Measurements from ENCODE around the gene TTC28. TPM values are rescaled to one million over a fixed set of nuclear protein-coding genes. Genes with fewer than 3 reads are reported as not detected.
A peak's percentile ranks its signal among the peaks of the same experiment; 100 is the strongest.

TTC28 gene
- total RNA-seq, 8 experiments from 2014 or later = 19.2 to 51.4 (median 26.6) TPM

GRCh38 chr22:28015676-28016601 is 663.7 kb downstream of the TTC28 start:
- no peak overlapping the region for H3K27ac ChIP-seq
- H3K4me1 ChIP-seq (replicated peaks in 1 of 2) = peaks cover 34 to 40% of the 10 kb centered on the region in 2 donors
- 41 to 100% (median 76%) methylated on average over 1 to 10 of the region's 16 CpGs; no CpG with 5 or more reads in 3 of the 10 experiments for WGBS, 10 experiments

GRCh38 chr22:28015046-28015425 is 664.6 kb downstream of the TTC28 start:
- in situ Hi-C loops (cut with MboI; ENCODE audit: low pct_unique_long_range_greater_than_20kb in 2 of 9, low sequenced_read_pairs in 9 of 9, unreplicated experiment in 9 of 9) = loop anchor here in 3 of 9 experiments (25.0 kb wide), 2 partner anchors 128 to 572 kb away; no protein-coding TSS in a partner anchor
- H3K4me1 ChIP-seq (replicated peaks in 1 of 2) = peaks cover 27 to 32% of the 10 kb centered on the region in 2 donors
- no peak overlapping the region for H3K27ac ChIP-seq
- H3K4me3 ChIP-seq = no peak overlapping the region
- ATAC-seq (replicated peaks in 6 of 8) = no peak
- 67 to 100% (median 100%) methylated on average over 1 to 2 of the region's 2 CpGs; no CpG with 5 or more reads in 3 of the 10 experiments for WGBS, 10 experiments

More at GRCh38 chr22:28015676-28016601, 663.7 kb downstream of the TTC28 start:
- no peak overlapping the region for H3K4me3 ChIP-seq
- no peak for ATAC-seq (replicated peaks in 6 of 8)
- in situ Hi-C loops (cut with MboI; ENCODE audit: low pct_unique_long_range_greater_than_20kb in 2 of 9, low sequenced_read_pairs in 9 of 9, unreplicated experiment in 9 of 9) = loop anchor here in 3 of 9 experiments (25.0 kb wide), 2 partner anchors 129 to 571 kb away; no protein-coding TSS in a partner anchor

- ATAC-seq (replicated peaks in 6 of 8) = peak in 4 of 8 experiments; percentile 16 to 75 (median 66)
- Histone ChIP-seq H3K4me1 (replicated peaks in 1 of 2) (peaks cover 21 to 26% of the 10 kb centered on the region in 2 donors), H3K27ac (no peak overlapping the region), H3K4me3 (no peak overlapping the region)
- WGBS, 10 experiments = 42 to 100% (median 68%) methylated on average over 1 to 8 of the region's 18 CpGs
- in situ Hi-C loops (cut with MboI; ENCODE audit: low pct_unique_long_range_greater_than_20kb in 2 of 9, low sequenced_read_pairs in 9 of 9, unreplicated experiment in 9 of 9) = loop anchor here in 3 of 9 experiments (25.0 kb wide), 2 partner anchors 127 to 573 kb away; no protein-coding TSS in a partner anchor
These were observed 665.2 kb downstream of the TTC28 start for GRCh38 chr22:28014211-28015045.

- no peak for ATAC-seq (replicated peaks in 6 of 8)
- Histone ChIP-seq H3K27ac (no peak overlapping the region), H3K4me1 (replicated peaks in 1 of 2) (peaks cover 16 to 25% of the 10 kb centered on the region in 2 donors), H3K4me3 (no peak overlapping the region)
- WGBS, 10 experiments = 73 to 100% (median 86%) methylated on average over 1 to 11 of the region's 12 CpGs; no CpG with 5 or more reads in 3 of the 10 experiments
- in situ Hi-C loops (cut with MboI; ENCODE audit: low pct_unique_long_range_greater_than_20kb in 2 of 9, low sequenced_read_pairs in 9 of 9, unreplicated experiment in 9 of 9) = loop anchor here in 3 of 9 experiments (25.0 kb wide), 2 partner anchors 126 to 574 kb away; no protein-coding TSS in a partner anchor
These were observed 666.0 kb downstream of the TTC28 start for GRCh38 chr22:28013611-28014010.

- Histone ChIP-seq H3K4me3 (no peak overlapping the region), H3K4me1 (replicated peaks in 1 of 2) (peaks cover 13 to 25% of the 10 kb centered on the region in 2 donors), H3K27ac (no peak overlapping the region)
- ATAC-seq (replicated peaks in 6 of 8) = no peak
- 81 to 100% (median 88%) methylated on average over 2 to 6 of the region's 7 CpGs; no CpG with 5 or more reads in 5 of the 10 experiments for WGBS, 10 experiments
- in situ Hi-C loops (cut with MboI; ENCODE audit: low pct_unique_long_range_greater_than_20kb in 2 of 9, low sequenced_read_pairs in 9 of 9, unreplicated experiment in 9 of 9) = loop anchor here in 3 of 9 experiments (25.0 kb wide), 2 partner anchors 126 to 574 kb away; no protein-coding TSS in a partner anchor
These were observed 666.7 kb downstream of the TTC28 start for GRCh38 chr22:28012832-28013460.

- peak; percentile 82 to 95 (median 90) for ATAC-seq (replicated peaks in 6 of 8)
- WGBS, 10 experiments = 0 to 50% (median 10%) methylated on average over 1 to 8 of the region's 14 CpGs; no CpG with 5 or more reads in 3 of the 10 experiments
- Histone ChIP-seq H3K4me3 (no peak overlapping the region), H3K4me1 (replicated peaks in 1 of 2) (peaks cover 4 to 5% of the 10 kb centered on the region in 2 donors), H3K27ac (no peak overlapping the region)
- in situ Hi-C loops (cut with MboI; ENCODE audit: low pct_unique_long_range_greater_than_20kb in 2 of 9, low sequenced_read_pairs in 9 of 9, unreplicated experiment in 9 of 9) = loop anchor here in 3 of 9 experiments (25.0 kb wide), 2 partner anchors 122 to 578 kb away; no protein-coding TSS in a partner anchor
These were observed 670.3 kb downstream of the TTC28 start for GRCh38 chr22:28009272-28009827.

- no peak overlapping the region for H3K27ac ChIP-seq
- in situ Hi-C loops (cut with MboI; ENCODE audit: low pct_unique_long_range_greater_than_20kb in 2 of 9, low sequenced_read_pairs in 9 of 9, unreplicated experiment in 9 of 9) = loop anchor here in 3 of 9 experiments (25.0 kb wide), 2 partner anchors 121 to 579 kb away; no protein-coding TSS in a partner anchor
These were observed 671.0 kb downstream of the TTC28 start for GRCh38 chr22:28008649-28009048.

GRCh38 chr22:28008056-28008455 is 671.6 kb downstream of the TTC28 start:
- 66 to 100% (median 83%) methylated on average over 1 to 4 of the region's 4 CpGs; no CpG with 5 or more reads in 3 of the 10 experiments for WGBS, 10 experiments
- in situ Hi-C loops (cut with MboI; ENCODE audit: low pct_unique_long_range_greater_than_20kb in 2 of 9, low sequenced_read_pairs in 9 of 9, unreplicated experiment in 9 of 9) = loop anchor here in 3 of 9 experiments (25.0 kb wide), 2 partner anchors 121 to 579 kb away; no protein-coding TSS in a partner anchor
- Histone ChIP-seq H3K27ac (no peak overlapping the region), H3K4me3 (no peak overlapping the region), H3K4me1 (replicated peaks in 1 of 2) (peaks cover 0 to 3% of the 10 kb centered on the region in 2 donors)
- no peak for ATAC-seq (replicated peaks in 6 of 8)

More at GRCh38 chr22:28008649-28009048, 671.0 kb downstream of the TTC28 start:
- Histone ChIP-seq H3K4me3 (no peak overlapping the region), H3K4me1 (replicated peaks in 1 of 2) (peaks cover 0 to 3% of the 10 kb centered on the region in 2 donors)
- no peak for ATAC-seq (replicated peaks in 6 of 8)
- 80 to 100% (median 94%) methylated on average over 1 to 5 of the region's 5 CpGs; no CpG with 5 or more reads in 4 of the 10 experiments for WGBS, 10 experiments

- 61 to 100% (median 87%) methylated on average over 1 to 6 of the region's 7 CpGs; no CpG with 5 or more reads in 2 of the 10 experiments for WGBS, 10 experiments
- ATAC-seq (replicated peaks in 6 of 8) = no peak
These were observed 673.4 kb downstream of the TTC28 start for GRCh38 chr22:28006271-28006670.

GRCh38 chr22:28005513-28005912 is 674.1 kb downstream of the TTC28 start:
- ATAC-seq (replicated peaks in 6 of 8) = no peak
- in situ Hi-C loops (cut with MboI; ENCODE audit: low pct_unique_long_range_greater_than_20kb in 2 of 9, low sequenced_read_pairs in 9 of 9, unreplicated experiment in 9 of 9) = loop anchor here in 3 of 9 experiments (25.0 kb wide), 2 partner anchors 118 to 582 kb away; no protein-coding TSS in a partner anchor
- peaks cover 0 to 3% of the 10 kb centered on the region in 2 donors for H3K4me1 ChIP-seq (replicated peaks in 1 of 2)
- no peak overlapping the region for H3K4me3 ChIP-seq
- no peak overlapping the region for H3K27ac ChIP-seq
- 90 to 94% (median 92%) methylated on average over 2 to 4 of the region's 6 CpGs; no CpG with 5 or more reads in 7 of the 10 experiments for WGBS, 10 experiments

More at GRCh38 chr22:28006271-28006670, 673.4 kb downstream of the TTC28 start:
- in situ Hi-C loops (cut with MboI; ENCODE audit: low pct_unique_long_range_greater_than_20kb in 2 of 9, low sequenced_read_pairs in 9 of 9, unreplicated experiment in 9 of 9) = loop anchor here in 3 of 9 experiments (25.0 kb wide), 2 partner anchors 119 to 581 kb away; no protein-coding TSS in a partner anchor
- H3K27ac ChIP-seq = no peak overlapping the region
- H3K4me3 ChIP-seq = no peak overlapping the region
- peaks cover 0 to 3% of the 10 kb centered on the region in 2 donors for H3K4me1 ChIP-seq (replicated peaks in 1 of 2)

GRCh38 chr22:28004021-28004420 is 675.6 kb downstream of the TTC28 start:
- Histone ChIP-seq H3K27ac (no peak overlapping the region), H3K4me1 (replicated peaks in 1 of 2) (peaks cover 0 to under 1% of the 10 kb centered on the region in 2 donors), H3K4me3 (no peak overlapping the region)
- no peak for ATAC-seq (replicated peaks in 6 of 8)
- 65 to 100% (median 80%) methylated on average over 1 to 5 of the region's 6 CpGs; no CpG with 5 or more reads in 5 of the 10 experiments for WGBS, 10 experiments
- in situ Hi-C loops (cut with MboI; ENCODE audit: low pct_unique_long_range_greater_than_20kb in 2 of 9, low sequenced_read_pairs in 9 of 9, unreplicated experiment in 9 of 9) = loop anchor here in 3 of 9 experiments (25.0 kb wide), 2 partner anchors 117 to 583 kb away; no protein-coding TSS in a partner anchor

Measured in motor neuron (in vitro differentiated cells).